Motor neuron (in vitro differentiated cells): ENCODE measurements around the gene LGALSL. TPM values are rescaled to one million over a fixed set of nuclear protein-coding genes. Genes with fewer than 3 reads are reported as not detected.

Experiments
- ATAC-seq, 8 experiments: fragments of 200-7000 bp; cut with Tn5 transposase; replicated peaks in 6 of 8; 2 replicates each; pipeline ENCODE4 v1.8.0; 2021; ENCODE audit warnings: mild to moderate bottlenecking in 8 of 8, moderate library complexity in 8 of 8
- H3K27ac ChIP-seq, 2 donors: fragments of 250-450 bp; sonication (Bioruptor Pico); 2 replicates each; pipeline ENCODE4 v1.9.0; 2021; ENCODE audit warnings: antibody characterized with exemption in 2 of 2, mild to moderate bottlenecking in 2 of 2, moderate library complexity in 1 of 2
- H3K4me1 ChIP-seq, 2 donors: fragments of 250-450 bp; sonication (Bioruptor Pico); replicated peaks in 1 of 2; 2 replicates each; pipeline ENCODE4 v1.6.1; 2021; ENCODE audit warnings: antibody characterized with exemption in 2 of 2, mild to moderate bottlenecking in 2 of 2, moderate library complexity in 1 of 2
- H3K4me3 ChIP-seq, 5 donors: fragments of 250-450 bp; sonication (Bioruptor Pico); 2 replicates each; pipeline ENCODE4 v1.9.0; 2021; ENCODE audit warnings: antibody characterized with exemption in 5 of 5, mild to moderate bottlenecking in 5 of 5, moderate library complexity in 4 of 5
- WGBS, 10 experiments: fragments of 450-650 bp; shearing (Covaris generic); methylation state at CpG; one replicate each; pipeline ENCODE4 v1.0.0; 2022; 5-methylcytosine and 5-hydroxymethylcytosine counted together
- in situ Hi-C, 9 experiments: fragments of 400-800 bp; cut with MboI; loops; one replicate each; pipeline ENCODE4 v1.15.0; 2021; ENCODE audit warnings: low sequenced_read_pairs in 9 of 9, low pct_unique_long_range_greater_than_20kb in 2 of 9; ENCODE audit not compliant: unreplicated experiment in 9 of 9
- total RNA-seq, 8 experiments: library from RNA; unstranded; fragments of 300-600 nt; gene quantifications; 2 replicates each; pipeline versions ENCODE4 v1.2.3 to v1.2.4, GENCODE V29; 2022

Gene LGALSL
- total RNA-seq, 8 experiments from 2014 or later = 7.3 to 19.1 (median 15.3) TPM

DNA sequence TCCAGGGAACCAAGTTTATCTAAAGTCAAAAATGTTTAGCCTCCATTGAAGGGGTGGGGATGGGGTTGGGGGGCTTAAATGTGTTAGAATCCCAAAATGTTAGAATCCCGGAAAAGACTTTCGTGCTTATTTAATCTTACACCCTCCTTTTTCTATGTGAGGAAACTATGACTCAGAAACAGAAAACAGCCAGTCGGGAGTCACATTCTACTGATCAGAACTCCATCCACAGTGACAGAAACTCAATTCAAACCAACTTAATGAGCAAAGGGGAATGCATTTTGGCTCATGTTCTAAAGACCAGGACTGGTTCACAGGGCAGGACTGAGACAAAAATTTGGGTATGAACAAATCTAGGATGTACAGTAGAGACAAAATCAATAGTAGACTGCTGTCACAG is 38.3 kb downstream of the LGALSL start:
- no peak overlapping the region for H3K4me3 ChIP-seq
- H3K27ac ChIP-seq = no peak overlapping the region
- H3K4me1 ChIP-seq = peaks cover 3 to 18% of the 10 kb centered on the region in 2 donors
- ATAC-seq = no peak
- in situ Hi-C loops = loop anchor here in 6 of 9 experiments (25.0 kb wide), 2 partner anchors 155 to 455 kb away; no protein-coding TSS in a partner anchor
- 60 to 90% (median 80%) methylated on average over 1 to 3 of the region's 3 CpGs; no CpG with 5 or more reads in 5 of the 10 experiments for WGBS, 10 experiments

DNA sequence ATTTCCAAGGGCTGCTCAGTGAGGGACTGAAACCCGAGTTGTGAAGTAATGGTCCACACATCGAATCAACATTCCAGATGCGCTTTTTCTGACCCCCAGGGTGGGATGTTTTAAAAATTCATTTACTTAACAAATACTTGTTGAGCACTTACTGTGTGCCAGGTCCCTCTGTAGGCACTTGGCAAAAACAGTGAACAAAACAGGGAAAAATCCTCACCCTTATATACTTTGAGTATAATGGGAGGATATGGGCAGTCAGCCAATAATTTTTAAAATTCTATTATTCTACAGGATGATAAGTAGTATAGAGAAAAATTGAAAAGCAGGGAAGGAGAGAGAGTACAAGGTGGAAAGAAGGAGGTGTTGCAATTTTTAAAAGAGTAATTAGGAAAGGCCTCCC is 38.9 kb downstream of the LGALSL start:
- Histone ChIP-seq H3K27ac (no peak overlapping the region), H3K4me3 (no peak overlapping the region), H3K4me1 (peaks cover 3 to 18% of the 10 kb centered on the region in 2 donors)
- in situ Hi-C loops = loop anchor here in 6 of 9 experiments (25.0 kb wide), 2 partner anchors 156 to 456 kb away; no protein-coding TSS in a partner anchor
- WGBS, 10 experiments = 18 to 95% (median 59%) methylated on average over 1 to 3 of the region's 3 CpGs; no CpG with 5 or more reads in 3 of the 10 experiments
- ATAC-seq = no peak

DNA sequence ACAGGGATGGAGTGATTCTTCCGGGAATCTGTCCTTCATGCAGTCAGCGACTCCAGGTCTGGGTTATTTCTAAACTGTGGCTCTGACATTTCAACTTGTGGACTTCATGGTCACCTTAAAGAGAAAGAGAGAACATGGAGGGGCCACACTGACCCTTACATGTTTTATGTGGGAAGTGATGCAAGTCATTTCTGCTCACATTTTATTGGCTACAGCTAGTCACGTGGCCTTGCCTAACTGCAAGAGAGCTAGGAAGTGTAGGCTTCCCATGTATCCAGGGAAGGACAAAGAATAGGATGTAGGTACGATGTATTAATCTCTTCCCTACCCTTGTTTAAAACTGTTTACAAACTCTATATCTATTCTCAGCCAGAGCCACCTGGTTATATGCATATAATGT is 39.8 kb downstream of the LGALSL start:
- H3K4me3 ChIP-seq = no peak overlapping the region
- no peak overlapping the region for H3K27ac ChIP-seq
- ATAC-seq = no peak
- WGBS, 10 experiments = 82 to 100% (median 97%) methylated on average over 1 to 4 of the region's 4 CpGs; no CpG with 5 or more reads in 2 of the 10 experiments
- in situ Hi-C loops = loop anchor here in 6 of 9 experiments (25.0 kb wide), 2 partner anchors 156 to 456 kb away; no protein-coding TSS in a partner anchor
- peaks cover 0 to 15% of the 10 kb centered on the region in 2 donors for H3K4me1 ChIP-seq

DNA sequence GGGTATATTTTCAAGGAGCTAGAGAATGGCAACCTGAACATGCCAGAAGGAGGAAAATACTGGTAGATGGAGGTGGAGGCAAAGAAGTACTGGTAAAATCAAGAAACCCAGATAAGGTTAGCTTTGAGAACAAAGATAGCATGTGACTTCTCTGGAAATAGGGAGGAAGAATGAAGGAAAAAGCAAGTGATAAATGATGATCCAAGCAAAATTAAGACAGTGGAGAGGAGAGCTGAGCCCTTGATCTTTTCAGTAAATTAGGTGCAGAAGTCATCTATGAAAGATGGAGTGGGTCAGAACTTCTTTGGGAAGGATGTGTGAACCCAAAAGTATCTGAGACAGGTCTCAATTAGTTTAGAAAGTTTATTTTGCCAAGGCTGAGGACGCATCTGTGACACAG is 44.5 kb downstream of the LGALSL start:
- no peak overlapping the region for H3K27ac ChIP-seq
- H3K4me1 ChIP-seq = no peaks in the 10 kb centered on the region
- in situ Hi-C loops = loop anchor here in 6 of 9 experiments (25.0 kb wide), 2 partner anchors 161 to 461 kb away; no protein-coding TSS in a partner anchor
- H3K4me3 ChIP-seq = no peak overlapping the region
- WGBS, 10 experiments = 57 to 100% (median 75%) methylated on average over 1 of the region's 1 CpG; no CpG with 5 or more reads in 1 of the 10 experiments
- ATAC-seq = no peak

DNA sequence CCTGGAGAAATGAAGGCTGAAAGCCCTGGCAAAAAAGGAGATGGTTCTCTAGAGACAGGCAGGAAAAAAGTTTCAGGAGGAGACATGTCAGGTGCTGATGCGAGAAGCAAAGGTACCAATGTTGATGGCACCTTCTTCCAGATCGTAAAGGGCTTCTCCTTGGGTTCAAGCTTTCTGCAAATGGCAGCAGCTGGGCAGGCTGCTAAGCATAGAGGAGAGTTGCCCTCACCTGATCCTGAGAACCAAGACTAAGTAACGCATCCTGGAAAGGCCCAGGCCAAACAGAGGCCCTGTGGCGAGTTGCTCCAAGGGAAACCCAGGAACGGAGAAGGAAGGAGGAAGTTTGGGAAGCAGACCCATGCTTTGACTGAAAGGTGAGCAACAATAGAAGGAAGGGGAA is 46.6 kb downstream of the LGALSL start:
- Histone ChIP-seq H3K4me1 (no peaks in the 10 kb centered on the region), H3K27ac (no peak overlapping the region), H3K4me3 (no peak overlapping the region)
- no peak for ATAC-seq
- 56 to 100% (median 81%) methylated on average over 1 to 5 of the region's 5 CpGs; no CpG with 5 or more reads in 2 of the 10 experiments for WGBS, 10 experiments
- in situ Hi-C loops = no loop called here

DNA sequence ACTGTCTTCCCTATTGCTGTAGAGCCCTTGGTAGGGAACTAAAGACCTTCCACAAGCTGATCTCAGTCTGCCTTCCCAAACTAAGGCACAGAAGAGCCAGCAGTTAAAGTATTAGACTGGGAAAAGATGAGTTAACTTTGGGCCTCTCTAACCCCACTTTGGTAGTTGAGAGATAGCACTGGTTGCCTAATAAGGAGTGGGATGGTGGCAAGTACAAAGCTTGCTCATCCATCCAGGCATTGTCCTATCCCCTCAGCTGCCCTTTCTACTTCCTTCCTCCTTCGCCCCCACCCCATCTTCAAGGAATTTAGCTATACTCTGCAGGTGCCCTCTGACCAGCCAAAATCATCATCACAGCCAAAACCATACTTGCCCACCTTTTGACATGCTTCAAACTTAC is 48.0 kb downstream of the LGALSL start:
- H3K4me3 ChIP-seq = no peak overlapping the region
- WGBS, 10 experiments = 11 to 80% (median 78%) methylated on average over 1 of the region's 1 CpG; no CpG with 5 or more reads in 5 of the 10 experiments
- H3K4me1 ChIP-seq = no peaks in the 10 kb centered on the region
- no peak for ATAC-seq
- in situ Hi-C loops = no loop called here
- H3K27ac ChIP-seq = no peak overlapping the region

DNA sequence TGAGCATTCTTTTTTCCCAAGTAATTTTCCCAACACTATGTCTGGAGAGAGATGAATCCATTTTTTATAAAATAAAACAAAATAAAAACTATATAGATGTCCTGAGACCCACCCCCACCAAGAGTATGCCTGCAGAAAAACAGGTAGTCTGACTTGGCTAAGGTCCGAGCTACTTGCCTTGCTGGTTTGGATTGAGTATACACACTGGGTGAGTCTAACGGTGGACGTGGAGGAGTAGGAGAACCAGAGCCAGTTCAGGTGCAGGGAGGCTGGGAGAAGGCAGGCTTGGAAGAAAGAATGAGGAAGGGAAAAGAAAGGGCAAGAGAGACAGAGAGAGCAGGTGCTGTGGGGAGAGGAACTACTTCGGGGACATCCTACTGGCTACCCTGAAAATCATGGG is 48.9 kb downstream of the LGALSL start:
- no peak overlapping the region for H3K4me3 ChIP-seq
- no peak overlapping the region for H3K27ac ChIP-seq
- ATAC-seq = no peak
- H3K4me1 ChIP-seq = no peaks in the 10 kb centered on the region
- in situ Hi-C loops = no loop called here
- WGBS, 10 experiments = 61 to 100% (median 81%) methylated on average over 1 to 4 of the region's 4 CpGs; no CpG with 5 or more reads in 1 of the 10 experiments

DNA sequence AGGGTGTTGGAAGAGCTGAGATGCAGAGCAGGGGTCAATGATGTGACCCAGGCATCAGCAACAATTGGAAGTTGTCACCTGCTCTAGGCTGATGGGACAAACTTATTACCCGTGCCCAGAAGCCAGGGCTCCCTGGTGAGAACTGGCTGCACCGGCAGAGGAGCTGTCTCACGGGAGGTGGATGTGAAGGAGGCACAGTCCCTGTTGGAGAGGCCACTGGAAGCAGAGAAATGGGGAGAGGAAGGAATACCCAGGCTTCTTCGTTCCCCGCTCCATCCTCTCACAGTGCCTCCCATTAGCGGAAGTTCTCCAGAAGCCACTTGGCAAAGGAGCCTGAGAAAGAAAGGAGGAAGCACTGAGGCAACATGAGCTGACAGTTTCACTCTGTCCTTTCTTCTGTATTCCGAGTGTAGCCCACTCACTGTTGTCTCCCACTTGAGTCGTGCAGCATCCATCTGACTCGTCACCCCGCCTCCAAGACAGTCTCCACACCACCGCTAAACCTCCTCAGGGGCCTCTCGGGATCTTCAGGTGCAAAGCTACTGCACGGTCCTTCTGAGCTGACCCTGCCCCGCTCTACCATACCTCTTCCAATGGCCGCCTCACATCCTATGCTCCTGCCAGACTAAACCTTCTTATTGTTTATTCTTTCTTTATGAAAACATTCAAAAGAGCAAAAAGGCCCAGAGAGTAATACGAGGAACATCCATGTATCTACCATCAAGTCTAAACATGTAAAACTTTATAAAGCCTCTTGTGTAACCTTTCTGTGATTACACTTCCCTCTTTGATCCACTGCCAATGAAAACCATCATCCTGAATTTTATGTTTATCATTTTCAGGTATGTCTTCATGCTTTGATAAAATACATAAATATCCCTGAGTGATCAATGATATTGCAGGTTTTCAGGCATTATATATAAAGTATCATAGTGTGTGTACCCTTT is 51.1 kb downstream of the LGALSL start:
- H3K27ac ChIP-seq = no peak overlapping the region
- ATAC-seq = no peak
- WGBS, 10 experiments = 37 to 94% (median 88%) methylated on average over 2 to 13 of the region's 16 CpGs; no CpG with 5 or more reads in 2 of the 10 experiments
- no peak overlapping the region for H3K4me3 ChIP-seq
- no peaks in the 10 kb centered on the region for H3K4me1 ChIP-seq
- in situ Hi-C loops = no loop called here

DNA sequence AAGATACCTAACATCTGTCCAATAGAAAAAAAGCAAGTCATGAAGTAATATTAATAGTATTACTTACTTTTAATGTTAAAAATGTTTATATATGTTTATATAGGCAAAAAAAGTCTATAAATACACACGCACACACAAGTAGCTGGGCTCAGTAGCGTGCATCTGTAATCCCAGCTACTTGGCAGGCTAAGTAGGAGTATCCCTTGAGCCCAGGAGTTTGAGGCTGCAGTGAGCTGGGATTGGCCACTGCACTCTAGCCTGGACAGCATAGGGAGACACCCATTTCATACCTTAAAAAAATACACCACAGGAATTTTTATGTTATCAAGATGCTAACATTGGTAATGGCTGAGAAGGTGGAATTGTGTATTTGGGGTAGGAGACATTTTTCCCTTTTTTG is 52.7 kb downstream of the LGALSL start:
- in situ Hi-C loops = no loop called here
- Histone ChIP-seq H3K4me3 (no peak overlapping the region), H3K27ac (no peak overlapping the region), H3K4me1 (no peaks in the 10 kb centered on the region)
- no peak for ATAC-seq
- 48 to 100% (median 100%) methylated on average over 1 to 2 of the region's 2 CpGs; no CpG with 5 or more reads in 3 of the 10 experiments for WGBS, 10 experiments

Other genes starting within 250 kb of the LGALSL start
- 10 to 100 TPM; 25.1 to 52.0 (median 32.4) TPM for gene AFTPH, start 70.2 kb downstream of the LGALSL start, total RNA-seq
- 10 to 100 TPM in 1 of 8 experiments, 1 to 10 TPM in 7; 5.6 to 12.1 (median 6.8) TPM for gene SERTAD2, start 199.8 kb downstream of the LGALSL start, total RNA-seq